HG02840 (cell line): ENCODE data around the gene PIGU.
"Not testable (repeated sequence)": the region's sequence is repeated elsewhere in the genome, so short reads cannot be mapped to it uniquely, and the experiment has no call there.

ENCODE experiments used
- ATAC-seq: cut with Tn5 transposase; IDR thresholded peaks from one replicate; pipeline ENCODE4 v1.9.1; 2021; ENCODE audit warnings: mild to moderate bottlenecking, moderate library complexity, moderate number of reproducible peaks; ENCODE audit not compliant: unreplicated experiment, low FRiP score

The PIGU gene, protein sequence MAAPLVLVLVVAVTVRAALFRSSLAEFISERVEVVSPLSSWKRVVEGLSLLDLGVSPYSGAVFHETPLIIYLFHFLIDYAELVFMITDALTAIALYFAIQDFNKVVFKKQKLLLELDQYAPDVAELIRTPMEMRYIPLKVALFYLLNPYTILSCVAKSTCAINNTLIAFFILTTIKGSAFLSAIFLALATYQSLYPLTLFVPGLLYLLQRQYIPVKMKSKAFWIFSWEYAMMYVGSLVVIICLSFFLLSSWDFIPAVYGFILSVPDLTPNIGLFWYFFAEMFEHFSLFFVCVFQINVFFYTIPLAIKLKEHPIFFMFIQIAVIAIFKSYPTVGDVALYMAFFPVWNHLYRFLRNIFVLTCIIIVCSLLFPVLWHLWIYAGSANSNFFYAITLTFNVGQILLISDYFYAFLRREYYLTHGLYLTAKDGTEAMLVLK

DNA sequence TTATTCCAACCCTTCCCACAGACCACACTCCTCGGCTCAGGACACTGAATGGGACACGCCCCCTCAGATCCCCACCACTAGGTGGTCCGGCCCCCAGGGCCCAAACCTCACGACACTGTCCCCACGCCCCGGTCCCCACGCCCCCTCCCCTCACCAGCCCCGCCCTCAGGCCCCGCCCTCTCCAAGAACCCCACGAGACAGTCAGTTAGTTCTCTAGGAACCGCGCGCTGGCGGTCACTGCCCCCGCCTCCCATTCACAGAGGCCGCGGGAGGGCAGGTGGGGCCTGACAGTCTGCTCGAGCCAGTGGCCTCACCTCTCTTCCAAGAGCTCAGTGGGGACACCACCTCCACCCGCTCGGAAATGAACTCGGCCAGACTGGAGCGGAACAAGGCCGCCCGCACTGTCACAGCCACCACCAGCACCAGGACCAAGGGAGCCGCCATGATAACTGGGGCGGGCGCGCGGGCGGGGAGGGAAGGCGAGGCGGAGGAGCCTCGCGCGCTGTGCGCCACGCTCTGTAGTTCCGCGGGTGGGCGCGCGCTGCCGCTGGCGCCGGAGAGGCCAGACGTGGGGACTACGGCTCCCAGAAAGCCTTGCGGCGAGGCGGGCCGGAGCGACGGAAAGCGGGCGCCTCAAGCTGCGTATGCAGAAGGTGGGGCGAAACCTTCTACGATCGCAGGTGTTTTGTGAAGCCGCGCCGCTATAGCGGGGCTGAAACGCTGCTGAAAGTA, at the start of gene PIGU:
PIGU (minus strand) TSS at position 451 of the 732 bp plus-strand sequence; CDS start at position 444, 7 bp downstream.
- ATAC-seq: peak; percentile 83

DNA sequence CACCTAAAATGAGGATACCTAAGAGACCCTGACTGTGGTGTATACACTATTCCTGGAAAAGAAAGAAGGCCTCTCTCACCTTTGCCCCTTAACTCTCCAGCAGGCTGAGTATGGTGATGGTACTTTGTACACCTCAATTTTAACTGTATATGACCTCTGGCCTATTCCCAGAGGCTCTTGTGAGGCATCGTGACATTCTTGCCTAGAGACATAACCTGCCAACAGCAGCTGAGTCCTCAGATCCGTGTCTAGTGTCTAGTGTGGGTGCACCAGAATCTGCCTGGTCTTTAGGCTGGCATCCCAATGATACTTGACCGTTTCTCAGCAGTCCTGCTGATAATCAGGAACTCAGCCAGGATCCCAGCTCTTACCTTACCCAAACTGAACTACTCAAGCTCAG, 47.3 kb upstream of the PIGU start:
- ATAC-seq: no peak

DNA sequence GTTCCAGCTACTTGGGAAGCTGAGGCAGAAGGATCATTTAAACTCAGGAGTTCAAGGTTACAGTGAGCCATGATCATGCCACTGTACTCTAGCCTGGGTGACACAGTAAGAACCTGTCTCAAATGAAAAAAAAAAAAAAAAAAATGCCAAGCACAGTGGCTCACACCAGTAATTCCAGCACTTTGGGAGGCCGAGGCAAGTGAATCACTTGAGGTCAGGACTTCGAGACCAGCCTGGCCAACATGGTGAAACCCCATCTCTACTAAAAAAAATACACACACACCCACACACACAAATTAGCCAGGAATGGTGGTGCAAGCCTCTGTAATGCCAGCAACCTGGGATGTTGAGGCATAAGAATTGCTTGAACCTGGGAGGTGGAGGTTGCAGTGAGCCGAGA, 45.7 kb upstream of the PIGU start:
- ATAC-seq: not testable (repeated sequence)

DNA sequence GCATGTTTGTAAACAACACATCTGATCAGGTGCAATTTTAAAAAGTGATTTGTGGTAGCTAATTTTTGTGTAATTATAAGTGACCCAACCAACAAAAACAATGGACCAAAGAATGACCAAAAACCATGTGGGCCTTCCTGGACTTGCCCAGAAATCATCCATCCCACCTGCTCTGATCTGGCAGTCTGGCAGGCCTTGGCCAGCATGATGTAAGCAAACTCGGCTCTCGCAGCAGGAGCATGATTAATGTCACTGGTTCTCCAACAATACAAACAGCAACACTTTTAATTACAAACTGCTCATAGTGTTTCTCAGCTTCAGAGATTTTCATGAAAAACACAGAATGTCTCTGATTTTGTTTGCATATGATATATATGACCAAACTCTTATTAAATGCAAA, 43.4 kb upstream of the PIGU start:
- no peak for ATAC-seq

GRCh38 chr20:34719242-34720017, 42.5 kb upstream of the PIGU start:
- ATAC-seq: peak; percentile 88

DNA sequence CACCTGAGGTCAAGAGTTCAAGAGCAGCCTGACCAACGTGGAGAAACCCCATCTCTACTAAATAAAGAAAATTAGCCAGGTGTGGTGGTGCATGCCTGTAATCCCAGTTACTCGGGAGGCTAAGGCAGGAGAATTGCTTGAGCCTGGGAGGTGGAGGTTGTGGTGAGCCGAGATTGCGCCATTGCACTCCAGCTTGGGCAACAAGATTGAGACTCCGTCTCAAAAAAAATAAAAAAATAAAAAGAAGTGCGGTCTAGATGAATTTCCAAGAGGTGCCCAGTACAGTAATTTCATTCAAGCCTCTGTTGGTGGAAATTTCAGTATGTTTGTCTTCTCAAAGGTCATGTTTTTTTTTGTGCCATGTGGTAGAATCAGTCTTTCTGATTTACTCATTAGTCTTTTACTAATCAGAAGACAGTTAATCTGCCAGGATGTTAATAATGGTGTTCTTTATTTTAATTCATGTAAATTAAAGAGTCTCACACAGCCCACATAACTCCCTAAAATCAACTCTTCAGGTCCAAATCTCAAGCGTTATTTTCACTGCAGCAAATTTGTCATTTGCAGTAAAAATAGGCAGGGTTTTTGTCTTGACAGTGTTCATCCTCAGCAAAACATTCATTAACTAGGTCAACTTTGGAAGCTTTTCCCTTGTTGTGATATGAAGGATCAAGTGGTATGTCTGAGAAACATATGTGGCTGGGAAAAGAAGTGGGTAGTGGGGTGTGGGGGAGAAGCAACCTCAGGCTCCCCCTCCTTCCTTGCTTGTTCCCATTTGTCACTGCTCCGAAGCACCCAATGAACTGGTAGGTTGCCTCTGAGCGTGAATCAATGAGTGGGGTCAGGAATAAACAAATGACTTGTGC, 40.6 kb upstream of the PIGU start:
- no peak for ATAC-seq

- ATAC-seq: no peak
These were observed 40.0 kb upstream of the PIGU start for GRCh38 chr20:34716921-34717229.

GRCh38 chr20:34715384-34715783, 38.5 kb upstream of the PIGU start:
- ATAC-seq: no peak

GRCh38 chr20:34713944-34714515, 37.1 kb upstream of the PIGU start:
- not testable (repeated sequence) for ATAC-seq

DNA sequence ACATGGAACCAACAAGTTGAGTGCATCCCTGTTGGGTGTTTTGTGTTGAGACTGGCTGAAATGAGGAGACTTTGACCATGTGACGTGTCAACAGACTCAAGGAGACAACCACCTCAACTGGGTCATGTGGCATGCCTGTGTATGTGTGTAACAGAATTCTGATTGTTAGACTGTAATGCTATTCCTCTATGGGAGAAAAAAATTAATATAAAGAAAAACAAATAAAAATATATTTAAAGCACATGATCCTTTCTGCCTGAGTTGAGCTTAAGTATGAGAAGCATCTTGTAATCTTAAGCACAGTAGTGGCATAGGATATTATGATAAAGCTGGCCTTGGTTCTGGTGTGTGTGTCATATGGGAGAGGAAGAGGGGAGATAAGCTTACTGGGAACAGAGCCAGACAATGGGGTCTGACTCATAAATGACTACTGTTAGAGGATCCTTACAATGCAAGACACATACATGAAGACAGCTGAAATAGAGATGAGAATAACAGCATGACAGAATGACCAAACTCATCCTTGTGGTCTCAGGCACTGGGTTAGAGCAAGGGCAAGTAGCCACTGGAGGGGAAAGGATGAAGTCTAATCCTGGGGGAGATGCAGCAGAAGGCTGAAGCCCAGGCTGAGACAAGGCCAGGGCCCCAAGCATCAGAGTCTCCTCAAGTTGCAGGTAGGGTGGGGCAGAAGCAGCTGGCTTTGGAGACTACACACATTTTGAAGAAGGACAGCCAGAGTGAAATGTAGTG, 36.5 kb upstream of the PIGU start:
- ATAC-seq: no peak

- no peak for ATAC-seq
These were observed 35.8 kb upstream of the PIGU start for GRCh38 chr20:34712525-34713192.

GRCh38 chr20:34711813-34712430, 35.0 kb upstream of the PIGU start:
- ATAC-seq: no peak

DNA sequence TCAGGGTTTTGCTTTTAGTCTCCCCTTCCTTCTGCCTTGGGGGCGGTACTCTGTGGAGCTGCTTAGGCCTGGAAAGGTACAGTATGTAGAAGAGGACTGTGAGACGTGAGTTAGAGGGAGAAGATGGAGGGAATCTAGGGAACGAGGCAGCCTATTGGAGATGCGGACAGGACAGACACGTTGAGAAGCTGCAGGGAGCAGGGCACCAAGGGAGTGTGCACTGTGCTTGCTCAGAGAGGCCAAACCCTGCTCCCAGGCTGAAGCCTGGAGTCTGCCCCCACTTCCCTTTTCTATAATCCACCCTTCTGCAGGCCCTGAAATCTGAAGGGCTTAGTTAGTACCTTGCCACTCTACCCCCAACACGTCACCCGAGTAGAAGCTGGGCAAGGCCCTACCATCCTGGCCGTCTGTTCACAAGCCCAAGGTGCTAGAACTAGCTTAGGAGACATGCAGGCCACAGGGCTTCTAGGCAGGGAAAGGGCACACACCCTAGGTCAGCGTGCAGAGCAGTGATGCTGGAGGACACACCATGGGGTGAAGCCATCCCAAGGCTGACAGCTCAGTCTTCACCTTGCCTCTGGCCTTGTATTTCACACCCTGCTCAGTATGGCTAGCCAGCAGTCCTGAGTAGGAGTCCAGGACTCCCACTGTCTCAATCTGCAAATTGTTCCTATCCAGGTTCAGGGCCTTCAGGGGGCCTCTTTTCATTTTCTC, 34.1 kb upstream of the PIGU start:
- ATAC-seq: no peak

DNA sequence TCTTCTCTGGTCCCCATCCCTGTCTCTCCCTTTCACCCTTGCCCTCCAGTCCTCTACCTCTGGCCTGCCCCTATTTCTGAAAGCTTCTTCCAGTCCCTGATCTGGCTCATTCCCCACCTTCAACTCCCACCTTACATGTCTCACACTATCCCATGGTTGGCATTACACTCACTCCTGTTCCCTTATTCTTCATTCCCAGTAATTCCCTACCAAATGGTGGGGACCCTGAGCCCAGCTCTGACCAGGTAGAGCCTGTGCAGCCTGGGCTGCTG, 33.6 kb upstream of the PIGU start:
- ATAC-seq: no peak

DNA sequence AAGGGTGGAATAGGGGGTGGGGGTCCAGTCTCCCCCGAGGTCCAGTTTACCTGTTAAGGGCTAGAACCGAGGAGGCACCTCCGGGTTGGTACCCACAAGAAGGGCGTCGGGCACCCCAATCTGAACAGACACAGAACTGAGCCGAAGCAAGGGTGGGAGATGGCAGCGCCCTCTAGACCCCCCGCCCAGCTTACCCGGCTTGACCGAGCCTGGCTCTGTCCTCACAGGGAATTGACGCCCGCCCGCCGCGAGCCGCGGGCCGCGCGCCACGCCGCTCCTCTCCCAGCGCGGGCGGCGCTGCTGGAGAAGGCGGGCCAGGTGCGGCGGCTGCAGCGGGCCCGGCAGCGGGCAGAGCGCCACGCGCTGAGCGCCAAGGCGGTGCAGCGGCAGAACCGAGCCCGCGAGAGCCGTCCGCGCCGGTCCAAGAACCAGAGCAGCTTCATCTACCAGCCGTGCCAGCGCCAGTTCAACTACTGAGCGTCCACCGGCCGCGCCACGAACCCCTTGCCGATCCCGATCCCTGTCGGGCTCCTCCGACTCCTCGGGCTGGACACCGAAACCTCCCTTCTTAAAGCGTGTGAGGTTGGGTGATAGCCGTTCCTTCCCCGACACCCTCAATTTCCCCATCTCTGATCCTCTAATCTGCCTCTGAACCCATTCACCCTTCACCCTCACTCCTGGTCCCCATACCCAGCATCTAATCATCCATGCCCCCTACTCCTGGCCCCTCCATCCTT, 33.1 kb upstream of the PIGU start:
- ATAC-seq: peak; percentile 37

DNA sequence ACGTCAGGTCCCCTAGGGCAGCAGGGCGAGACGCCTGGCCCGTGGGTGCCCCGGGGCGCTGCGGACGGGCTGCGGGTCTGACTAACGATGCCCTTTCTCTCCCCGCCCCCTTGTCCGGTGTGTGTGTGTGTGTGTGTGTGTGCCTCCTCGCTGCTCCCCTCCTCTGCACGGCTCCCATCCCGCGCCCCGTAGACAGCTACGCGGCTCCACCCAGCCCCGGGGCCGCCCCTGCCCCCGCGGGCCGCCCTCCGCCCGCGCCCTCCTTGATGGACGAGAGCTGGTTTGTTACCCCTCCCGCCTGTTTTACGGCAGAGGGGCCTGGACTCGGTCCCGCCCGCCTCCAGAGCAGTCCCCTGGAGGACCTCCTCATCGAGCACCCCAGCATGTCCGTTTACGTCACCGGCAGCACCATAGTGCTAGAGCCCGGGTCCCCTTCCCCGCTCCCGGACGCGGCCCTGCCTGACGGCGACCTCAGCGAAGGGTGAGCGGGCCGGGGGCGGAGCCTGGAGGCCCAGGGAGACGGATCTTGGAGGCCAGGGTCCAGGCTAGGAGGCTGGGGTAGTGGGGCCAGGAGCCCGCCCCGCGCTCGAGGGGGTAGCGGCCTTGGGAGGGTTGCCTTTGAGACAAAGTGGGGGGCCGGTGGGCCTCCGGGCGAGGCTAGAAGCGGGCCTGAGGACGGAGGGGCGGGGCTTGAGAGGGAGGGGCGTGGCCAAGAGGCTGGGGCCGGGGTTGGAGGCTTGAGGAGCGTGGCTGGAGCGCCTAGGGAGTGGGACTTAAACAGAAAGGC, 32.3 kb upstream of the PIGU start:
- ATAC-seq: peak; percentile 45
